HepG2 (cell line): ENCODE measurements around the gene STX8. TPM values are rescaled to one million over a fixed set of nuclear protein-coding genes. Genes with fewer than 3 reads are reported as not detected.

Experiments
- ATAC-seq: fragments of 200-7000 bp; cut with Tn5 transposase; 3 replicates; pipeline ENCODE4 v1.9.1; 2020; ENCODE audit warnings: mild to moderate bottlenecking, moderate library complexity
- BruUV-seq: library from RNA; stranded (reverse); fragments of 400-500 nt; replicated peaks from 2 replicates; lab custom pipeline; 2021; lab: Mats Ljungman, UMichigan
- CTCF ChIA-PET: fragments of 300-600 bp; formaldehyde crosslinking; extraction: SDS; loops from one replicate; lab custom pipeline; 2021; ENCODE audit warnings: low total read pairs, inconsistent platforms, low intra/inter-chr PET ratio; lab: Yijun Ruan, JAX
- POLR2A ChIA-PET: fragments of 350-600 bp; sonication (Branson Sonifier 250); formaldehyde crosslinking; loops from one replicate; lab custom pipeline; 2020; ENCODE audit warnings: antibody characterized with exemption, inconsistent platforms; lab: Yijun Ruan, JAX
- DNase-seq: peaks from one replicate; pipeline ENCODE4 v3.0.0-alpha.2; 2015; ENCODE audit warnings: low spot score
- FAIRE-seq: peaks from 3 replicates; lab custom pipeline; 2011; peaks lifted over from hg19 to GRCh38; lab: Jason Lieb, UNC
- H2AFZ ChIP-seq: one replicate; pipeline ENCODE4 v1.6.1; 2011; ENCODE audit warnings: low read length, inconsistent platforms
- H3K27ac ChIP-seq: fragments of 300-600 bp; 3 replicates; pipeline ENCODE4 v1.8.0; 2011; ENCODE audit warnings: mixed run types, mild to moderate bottlenecking, mixed read lengths, low read length, inconsistent platforms; ENCODE audit not compliant: insufficient read depth; ENCODE audit errors: extremely low read length
- H3K27me3 ChIP-seq, 2 experiments: fragments of 200-600 bp in 1 of 2; 2 replicates in 1 of 2; 3 replicates in 1 of 2; pipeline versions ENCODE4 v1.6.0 to v1.8.0; 2011; ENCODE audit warnings: low read length in 2 of 2, mild to moderate bottlenecking in 2 of 2, moderate library complexity in 2 of 2, inconsistent platforms in 1 of 2; ENCODE audit not compliant: insufficient read depth in 2 of 2, control insufficient read depth in 1 of 2
- H3K36me3 ChIP-seq, 2 experiments: fragments of 200-600 bp in 1 of 2; replicated peaks in 1 of 2; 2 replicates in 1 of 2; 3 replicates in 1 of 2; pipeline versions ENCODE4 v1.5.1 to v1.8.0; 2011; ENCODE audit warnings: low read length in 2 of 2, inconsistent platforms in 1 of 2; ENCODE audit not compliant: insufficient read depth in 2 of 2, control insufficient read depth in 1 of 2
- H3K4me1 ChIP-seq: 2 replicates; pipeline ENCODE4 v1.5.1; 2012; ENCODE audit warnings: low read length, inconsistent platforms; ENCODE audit not compliant: insufficient read depth
- H3K4me2 ChIP-seq: 2 replicates; pipeline ENCODE4 v1.6.0; 2011; ENCODE audit warnings: low read depth, low read length, inconsistent platforms
- H3K4me3 ChIP-seq, 3 experiments: fragments of 200-600 bp in 1 of 3; sonication (generic), shearing (Covaris generic) in 1 of 3; replicated peaks in 1 of 3; 2 replicates each; pipeline ENCODE4 v1.5.1; 2011 to 2016; ENCODE audit warnings: low read length in 3 of 3, inconsistent platforms in 2 of 3, low read depth in 2 of 3, mild to moderate bottlenecking in 2 of 3, control low read depth in 1 of 3, mixed read lengths in 1 of 3; ENCODE audit not compliant: insufficient read depth in 1 of 3
- H3K79me2 ChIP-seq: one replicate; pipeline ENCODE4 v1.6.1; 2011; ENCODE audit warnings: low read length, inconsistent platforms; ENCODE audit not compliant: insufficient read depth
- H3K9ac ChIP-seq: 2 replicates; pipeline ENCODE4 v1.6.0; 2011; ENCODE audit warnings: mild to moderate bottlenecking, low read depth, low read length, inconsistent platforms; ENCODE audit not compliant: insufficient read depth
- H3K9me3 ChIP-seq: 2 replicates; pipeline ENCODE4 v1.5.1; 2012; ENCODE audit warnings: mild to moderate bottlenecking, low read length
- H4K20me1 ChIP-seq: 2 replicates; pipeline ENCODE4 v1.6.0; 2011; ENCODE audit warnings: inconsistent platforms, mild to moderate bottlenecking, low read length, moderate library complexity; ENCODE audit not compliant: insufficient read depth
- BCL6 ChIP-seq: IDR thresholded peaks from 2 replicates; pipeline ENCODE4 v1.6.1; 2016; ENCODE audit warnings: missing genetic modification reagents, missing compliant biosample characterization
- BORCS8-MEF2B ChIP-seq: sonication (generic); formaldehyde crosslinking; IDR thresholded peaks from 2 replicates; pipeline ENCODE4 v1.8.0; 2022; ENCODE audit warnings: mild to moderate bottlenecking, missing genetic modification reagents
- PRDM15 ChIP-seq: sonication (generic); formaldehyde crosslinking; IDR thresholded peaks from 2 replicates; pipeline ENCODE4 v1.4.0; 2020; ENCODE audit warnings: missing genetic modification reagents
- SAP130 ChIP-seq: IDR thresholded peaks from 2 replicates; pipeline ENCODE4 v1.6.1; 2016; ENCODE audit warnings: low read depth
- U2AF1 ChIP-seq: fragments of 200-400 bp; formaldehyde crosslinking; optimal IDR thresholded peaks from 2 replicates; pipeline ENCODE3; 2017; ENCODE audit warnings: mild to moderate bottlenecking, low read depth, low read length
- ZNF687 ChIP-seq: sonication (generic); formaldehyde crosslinking; IDR thresholded peaks from 2 replicates; pipeline ENCODE4 v1.5.1; 2020; ENCODE audit warnings: mild to moderate bottlenecking, missing genetic modification reagents, moderate library complexity
- WGBS: methylation state at CpG from one replicate; pipeline ENCODE4 v1.1.6; 2017; ENCODE audit warnings: low lambda C conversion rate; 5-methylcytosine and 5-hydroxymethylcytosine counted together
- in situ Hi-C: cut with HindIII; loops from 2 replicates; pipeline ENCODE4 v1.10.0; 2017; ENCODE audit warnings: low pct_unique_long_range_greater_than_20kb; ENCODE audit not compliant: extremely low pct_ligation_motif_present
- intact Hi-C: fragments of 100-400 bp; cut with micrococcal nuclease; formaldehyde crosslinking; loops from one replicate; pipeline ENCODE4 v1.10.0; 2022; ENCODE audit not compliant: unreplicated experiment
- polyA plus RNA-seq, 8 experiments: library from polyadenylated mRNA; depleted of rRNA in 3 of 8; stranded (reverse) in 7 of 8; unstranded in 1 of 8; fragments of >200 nt; fragmentation: Illumina TruSeq in 4 of 8; extraction: Trizol in 4 of 8; gene quantifications; 2 replicates each; pipeline versions ENCODE4 v1.2.1 to v1.2.3, GENCODE V29; 2011 to 2016; ENCODE audit warnings: low read depth in 4 of 8, missing spikeins in 1 of 8, mixed read lengths in 1 of 8; ENCODE audit not compliant: insufficient read depth in 1 of 8
- total RNA-seq, 5 experiments: library from RNA; depleted of rRNA; stranded (reverse); fragments of >200 nt; fragmentation: Illumina TruSeq; extraction: Trizol; gene quantifications; 2 replicates each; pipeline ENCODE4 v1.2.3, GENCODE V29; 2016; ENCODE audit warnings: low read depth in 1 of 5
- TF ChIP-seq, protein P1 (sequence below): sonication (generic); formaldehyde crosslinking; IDR thresholded peaks from 2 replicates; pipeline ENCODE4 v1.8.0; 2022; ENCODE audit warnings: mild to moderate bottlenecking, missing genetic modification reagents, moderate library complexity
- TF ChIP-seq, protein P2 (sequence below): IDR thresholded peaks from 2 replicates; pipeline ENCODE4 v1.6.1; 2012; ENCODE audit warnings: low read length, improper control_type of control experiment

The STX8 gene
- total and polyA plus RNA-seq, 2 of the 13 experiments (the other 11 are each of a cell fraction or from before 2014, with no cell fraction given) = 36.4 to 53.6 TPM

- no peak for FAIRE-seq
- in situ Hi-C loops = no loop called here
- 99% methylated on average over 3 of the region's 3 CpGs for WGBS
Observed at GRCh38 chr17:9439851-9440250, 135.8 kb downstream of the STX8 start.

More at GRCh38 chr17:9439851-9440250, 135.8 kb downstream of the STX8 start:
- no peak overlapping the region for H2AFZ ChIP-seq
- no peaks in the 10 kb centered on the region for H4K20me1 ChIP-seq
- DNase-seq (no peak), ATAC-seq (no peak)
- BruUV-seq = no TSS peak
- no peaks in the 10 kb centered on the region for H3K79me2 ChIP-seq
- no peak overlapping the region for H3K9ac ChIP-seq
- no peaks in the 10 kb centered on the region; a peak in 1 of 5 replicates for H3K36me3 ChIP-seq
- H3K9me3 ChIP-seq = no peaks in the 10 kb centered on the region
- no peak overlapping the region for H3K4me2 ChIP-seq
- H3K4me1 ChIP-seq = peaks cover 12% of the 10 kb centered on the region
- CTCF ChIA-PET = no interaction called here
- POLR2A ChIA-PET = no interaction called here
- no peaks in the 10 kb centered on the region for H3K27me3 ChIP-seq
- H3K4me3 ChIP-seq = no peak overlapping the region
- no peak for TF ChIP-seq BORCS8-MEF2B (CRISPR knock-in tag)
- no peak for TF ChIP-seq ZNF687
- TF ChIP-seq, protein P1, sequence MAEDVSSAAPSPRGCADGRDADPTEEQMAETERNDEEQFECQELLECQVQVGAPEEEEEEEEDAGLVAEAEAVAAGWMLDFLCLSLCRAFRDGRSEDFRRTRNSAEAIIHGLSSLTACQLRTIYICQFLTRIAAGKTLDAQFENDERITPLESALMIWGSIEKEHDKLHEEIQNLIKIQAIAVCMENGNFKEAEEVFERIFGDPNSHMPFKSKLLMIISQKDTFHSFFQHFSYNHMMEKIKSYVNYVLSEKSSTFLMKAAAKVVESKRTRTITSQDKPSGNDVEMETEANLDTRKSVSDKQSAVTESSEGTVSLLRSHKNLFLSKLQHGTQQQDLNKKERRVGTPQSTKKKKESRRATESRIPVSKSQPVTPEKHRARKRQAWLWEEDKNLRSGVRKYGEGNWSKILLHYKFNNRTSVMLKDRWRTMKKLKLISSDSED (CRISPR knock-in tag) = no peak
- TF ChIP-seq, protein P2, sequence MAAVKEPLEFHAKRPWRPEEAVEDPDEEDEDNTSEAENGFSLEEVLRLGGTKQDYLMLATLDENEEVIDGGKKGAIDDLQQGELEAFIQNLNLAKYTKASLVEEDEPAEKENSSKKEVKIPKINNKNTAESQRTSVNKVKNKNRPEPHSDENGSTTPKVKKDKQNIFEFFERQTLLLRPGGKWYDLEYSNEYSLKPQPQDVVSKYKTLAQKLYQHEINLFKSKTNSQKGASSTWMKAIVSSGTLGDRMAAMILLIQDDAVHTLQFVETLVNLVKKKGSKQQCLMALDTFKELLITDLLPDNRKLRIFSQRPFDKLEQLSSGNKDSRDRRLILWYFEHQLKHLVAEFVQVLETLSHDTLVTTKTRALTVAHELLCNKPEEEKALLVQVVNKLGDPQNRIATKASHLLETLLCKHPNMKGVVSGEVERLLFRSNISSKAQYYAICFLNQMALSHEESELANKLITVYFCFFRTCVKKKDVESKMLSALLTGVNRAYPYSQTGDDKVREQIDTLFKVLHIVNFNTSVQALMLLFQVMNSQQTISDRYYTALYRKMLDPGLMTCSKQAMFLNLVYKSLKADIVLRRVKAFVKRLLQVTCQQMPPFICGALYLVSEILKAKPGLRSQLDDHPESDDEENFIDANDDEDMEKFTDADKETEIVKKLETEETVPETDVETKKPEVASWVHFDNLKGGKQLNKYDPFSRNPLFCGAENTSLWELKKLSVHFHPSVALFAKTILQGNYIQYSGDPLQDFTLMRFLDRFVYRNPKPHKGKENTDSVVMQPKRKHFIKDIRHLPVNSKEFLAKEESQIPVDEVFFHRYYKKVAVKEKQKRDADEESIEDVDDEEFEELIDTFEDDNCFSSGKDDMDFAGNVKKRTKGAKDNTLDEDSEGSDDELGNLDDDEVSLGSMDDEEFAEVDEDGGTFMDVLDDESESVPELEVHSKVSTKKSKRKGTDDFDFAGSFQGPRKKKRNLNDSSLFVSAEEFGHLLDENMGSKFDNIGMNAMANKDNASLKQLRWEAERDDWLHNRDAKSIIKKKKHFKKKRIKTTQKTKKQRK = no peak
- no peak for TF ChIP-seq SAP130 (CRISPR knock-in tag)
- TF ChIP-seq U2AF1 = no peak
- TF ChIP-seq BCL6 (CRISPR knock-in tag) = no peak
- no peak for TF ChIP-seq PRDM15 (CRISPR knock-in tag)
- intact Hi-C loops = no loop called here
- H3K27ac ChIP-seq = no peak overlapping the region
